Lower leg skin (tissue), 4 donors: ENCODE measurements around the gene SMPD3. TPM values are rescaled to one million over a fixed set of nuclear protein-coding genes. Genes with fewer than 3 reads are reported as not detected.

Experiments used
- DNase-seq, 2 donors: peaks; one replicate each; pipeline ENCODE4 v3.0.0-alpha.2; 2019; ENCODE audit warnings: low spot score in 2 of 2
- H3K4me3 ChIP-seq: fragments of 200-600 bp; sonication (generic); 2 replicates; pipeline ENCODE4 v1.5.1; 2017; ENCODE audit warnings: mild to moderate bottlenecking, low read depth; ENCODE audit not compliant: poor library complexity, severe bottlenecking
- POLR2A ChIP-seq, 2 donors: fragments of 450-650 bp; IDR thresholded peaks; one replicate each; pipeline ENCODE4 v1.6.1; 2016 to 2017; ENCODE audit warnings: antibody characterized with exemption in 2 of 2, mild to moderate bottlenecking in 1 of 2, moderate library complexity in 1 of 2
- WGBS, 2 donors: methylation state at CpG; one replicate each; pipeline ENCODE4 v1.1.5; 2018; 5-methylcytosine and 5-hydroxymethylcytosine counted together
- intact Hi-C: fragments of 100-400 bp; cut with DNase I; formaldehyde crosslinking; loops from one replicate; pipeline ENCODE4 v1.15.0; 2023; ENCODE audit warnings: low total_unique reads
- total RNA-seq, 4 donors: library from RNA; depleted of rRNA; stranded (reverse); fragments of >200 nt; gene quantifications; one replicate each; pipeline ENCODE4 v1.1.0, GENCODE V29; 2016
- TF ChIP-seq, protein P1 (sequence below), 3 donors: fragments of 450-650 bp; IDR thresholded peaks; one replicate each; pipeline ENCODE4 v1.5.1; 2016; ENCODE audit warnings: antibody characterized with exemption in 3 of 3, mild to moderate bottlenecking in 3 of 3, moderate library complexity in 2 of 3

The SMPD3 gene
- total RNA-seq, 4 donors from 2014 or later = 30.2 to 135 (median 58.3) TPM

DNA sequence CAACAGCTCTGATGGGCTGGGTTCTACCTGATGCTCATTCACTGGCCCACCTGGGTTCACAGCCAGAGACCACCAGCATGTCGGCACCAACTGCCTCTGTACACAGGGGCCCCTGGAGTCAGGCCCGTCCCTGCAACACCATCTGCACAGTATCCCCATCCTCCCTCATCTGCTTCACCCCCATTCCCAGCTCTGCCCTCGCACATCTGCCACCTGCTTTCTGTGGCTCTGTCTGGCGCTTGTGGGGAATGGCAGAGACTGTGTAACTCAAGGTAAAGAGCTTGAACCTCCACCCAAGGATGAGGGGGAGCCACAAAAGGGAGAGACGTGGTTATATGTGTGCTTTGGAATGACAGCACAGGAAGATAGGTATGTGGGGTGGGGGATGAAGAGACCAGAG, 27.2 kb downstream of the SMPD3 start:
- intact Hi-C loops = no loop called here
- TF ChIP-seq POLR2A (IDR thresholded peaks at IDR 0.05) = no peak
- TF ChIP-seq, protein P1, sequence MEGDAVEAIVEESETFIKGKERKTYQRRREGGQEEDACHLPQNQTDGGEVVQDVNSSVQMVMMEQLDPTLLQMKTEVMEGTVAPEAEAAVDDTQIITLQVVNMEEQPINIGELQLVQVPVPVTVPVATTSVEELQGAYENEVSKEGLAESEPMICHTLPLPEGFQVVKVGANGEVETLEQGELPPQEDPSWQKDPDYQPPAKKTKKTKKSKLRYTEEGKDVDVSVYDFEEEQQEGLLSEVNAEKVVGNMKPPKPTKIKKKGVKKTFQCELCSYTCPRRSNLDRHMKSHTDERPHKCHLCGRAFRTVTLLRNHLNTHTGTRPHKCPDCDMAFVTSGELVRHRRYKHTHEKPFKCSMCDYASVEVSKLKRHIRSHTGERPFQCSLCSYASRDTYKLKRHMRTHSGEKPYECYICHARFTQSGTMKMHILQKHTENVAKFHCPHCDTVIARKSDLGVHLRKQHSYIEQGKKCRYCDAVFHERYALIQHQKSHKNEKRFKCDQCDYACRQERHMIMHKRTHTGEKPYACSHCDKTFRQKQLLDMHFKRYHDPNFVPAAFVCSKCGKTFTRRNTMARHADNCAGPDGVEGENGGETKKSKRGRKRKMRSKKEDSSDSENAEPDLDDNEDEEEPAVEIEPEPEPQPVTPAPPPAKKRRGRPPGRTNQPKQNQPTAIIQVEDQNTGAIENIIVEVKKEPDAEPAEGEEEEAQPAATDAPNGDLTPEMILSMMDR (IDR thresholded peaks at IDR 0.05) = no peak
- DNase-seq = no peak
- H3K4me3 ChIP-seq = no peak overlapping the region
- 84 to 92% methylated on average over 5 of the region's 5 CpGs for WGBS, 2 donors

DNA sequence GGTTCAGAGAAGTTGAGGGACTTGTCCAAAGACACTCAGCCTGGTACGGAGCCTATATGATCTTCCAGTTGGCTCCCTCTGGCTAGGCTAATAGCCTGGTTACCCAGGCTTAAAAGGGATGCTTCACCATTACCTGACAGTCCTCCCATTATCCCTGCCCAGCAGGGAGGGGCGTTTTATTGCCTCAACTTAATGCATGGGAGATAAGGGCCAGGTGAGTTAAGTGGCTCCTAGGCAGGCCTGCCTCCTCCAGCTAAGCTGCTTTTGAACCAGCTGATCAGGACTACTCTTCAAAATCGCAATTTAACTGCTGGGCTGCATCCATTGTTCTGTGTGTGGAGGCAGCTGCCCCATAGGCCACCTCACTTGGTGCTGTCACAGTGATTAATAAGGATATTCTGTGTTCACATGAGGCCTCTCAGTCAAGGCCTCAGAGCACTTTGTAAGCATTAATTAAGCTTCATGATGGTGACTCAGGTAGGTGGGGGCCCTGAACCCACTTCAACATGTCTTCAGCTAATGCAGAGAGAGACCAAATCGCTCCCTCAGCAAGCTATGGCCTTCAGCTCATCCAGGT, 27.9 kb downstream of the SMPD3 start:
- intact Hi-C loops = no loop called here
- no peak for DNase-seq
- TF ChIP-seq POLR2A (IDR thresholded peaks at IDR 0.05) = no peak
- TF ChIP-seq, protein P1 (IDR thresholded peaks at IDR 0.05) = no peak
- WGBS, 2 donors = 80 to 91% methylated on average over 4 of the region's 4 CpGs
- no peak overlapping the region for H3K4me3 ChIP-seq

DNA sequence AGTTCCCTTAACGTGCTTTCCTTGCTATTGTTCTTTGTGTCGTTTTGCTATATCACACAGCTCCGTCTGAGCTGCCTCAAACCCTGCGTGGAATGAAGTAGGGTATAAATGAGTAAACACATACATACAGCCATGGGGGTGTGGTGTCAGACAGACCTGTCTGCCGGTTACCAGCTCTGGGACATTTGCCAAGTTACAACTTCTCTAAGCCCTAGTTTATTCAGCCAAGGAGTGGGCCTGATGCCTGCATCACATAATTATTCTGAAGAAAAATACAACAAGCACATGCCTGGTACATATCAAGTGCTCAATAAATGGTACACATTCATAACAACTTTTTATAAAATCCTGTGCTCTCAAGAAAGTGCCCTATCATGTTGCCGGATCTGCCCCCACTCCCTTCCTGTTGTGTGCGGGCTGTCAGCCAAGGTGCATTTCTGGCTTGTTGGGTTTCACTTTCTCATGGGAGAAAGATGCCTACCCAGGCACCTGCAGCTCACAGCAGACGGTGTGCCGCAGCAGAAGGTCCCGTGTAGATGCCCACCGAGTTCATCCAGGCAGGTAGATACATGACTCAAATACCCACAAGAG, 30.5 kb downstream of the SMPD3 start:
- intact Hi-C loops = no loop called here
- TF ChIP-seq, protein P1 (IDR thresholded peaks at IDR 0.05) = no peak
- TF ChIP-seq POLR2A (IDR thresholded peaks at IDR 0.05) = no peak
- WGBS, 2 donors = 30 to 34% methylated on average over 11 of the region's 11 CpGs
- H3K4me3 ChIP-seq = no peak overlapping the region
- no peak for DNase-seq

DNA sequence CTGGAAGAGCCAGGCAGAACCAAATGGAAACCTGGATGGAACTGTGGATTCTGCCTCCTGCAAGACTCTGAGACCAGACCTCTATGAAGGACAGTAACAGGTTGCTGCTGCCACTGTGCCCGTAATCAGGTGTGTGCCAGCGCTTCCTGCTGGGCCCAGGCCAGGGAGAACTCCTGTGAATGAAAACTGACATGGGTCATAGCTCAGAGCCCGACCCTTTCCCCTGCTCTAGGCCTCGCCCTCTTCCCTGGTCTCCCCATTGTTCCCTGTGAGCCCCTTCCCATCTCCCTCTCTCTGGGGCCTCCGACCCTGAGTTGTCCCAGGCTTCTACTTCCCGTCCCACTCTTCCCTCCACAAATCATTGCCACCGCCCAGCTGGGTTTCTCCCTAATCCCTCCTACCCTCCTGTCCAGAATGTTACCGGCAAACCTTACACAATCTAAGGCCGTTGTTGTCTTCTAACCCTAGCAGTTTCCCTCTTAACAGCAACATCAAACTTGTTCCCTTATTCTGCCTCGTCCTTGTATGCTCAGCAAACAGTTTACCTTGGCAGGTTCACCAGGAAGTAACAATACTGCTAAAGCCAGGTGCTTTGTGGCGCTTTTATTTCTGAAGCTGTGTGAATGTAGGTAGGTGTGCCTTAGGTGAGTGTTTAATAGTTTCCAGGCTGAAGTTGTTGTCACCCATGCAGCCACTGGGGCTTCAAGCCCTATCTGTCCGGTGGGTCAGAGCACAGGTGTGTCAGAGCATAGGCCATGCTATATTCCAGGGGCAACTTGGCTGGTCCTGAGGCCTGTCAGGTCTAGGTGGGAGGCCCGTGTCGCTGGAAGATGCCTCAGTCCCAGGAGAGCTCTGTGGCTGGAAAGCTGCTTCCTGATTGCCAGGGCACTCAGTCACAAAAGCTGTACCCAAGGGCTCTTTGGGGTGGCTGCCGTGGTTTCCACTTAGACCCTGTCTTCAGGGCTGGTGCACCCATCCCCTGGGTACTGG, 32.0 kb downstream of the SMPD3 start:
- WGBS, 2 donors = 79 to 80% methylated on average over 13 to 15 of the region's 15 CpGs
- no peak overlapping the region for H3K4me3 ChIP-seq
- no peak for TF ChIP-seq POLR2A (IDR thresholded peaks at IDR 0.05)
- TF ChIP-seq, protein P1 (IDR thresholded peaks at IDR 0.05) = no peak

DNA sequence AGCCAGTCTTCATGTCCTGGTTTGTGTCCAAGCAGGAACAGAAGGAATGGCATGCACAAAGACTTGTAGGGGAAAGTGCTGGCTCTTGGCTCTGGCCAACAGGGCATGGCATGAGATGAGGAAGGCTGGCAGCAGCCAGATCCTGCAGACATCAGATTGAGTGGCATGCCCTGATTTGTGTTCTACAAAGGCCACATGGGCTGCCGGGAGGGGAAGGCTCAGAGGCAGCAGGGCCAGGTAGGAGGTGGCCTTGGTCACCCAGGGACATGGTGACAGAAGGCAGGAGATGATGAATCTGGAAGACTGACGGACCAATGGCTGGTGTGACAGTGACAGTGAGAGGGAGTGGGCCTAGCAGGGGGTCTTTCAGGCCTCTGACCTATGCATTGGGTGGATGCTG, 33.7 kb downstream of the SMPD3 start:
- H3K4me3 ChIP-seq = no peak overlapping the region
- 48 to 75% methylated on average over 2 of the region's 2 CpGs for WGBS, 2 donors
- DNase-seq = no peak
- intact Hi-C loops = no loop called here
- TF ChIP-seq, protein P1 (IDR thresholded peaks at IDR 0.05) = no peak
- no peak for TF ChIP-seq POLR2A (IDR thresholded peaks at IDR 0.05)

More for the DNA sequence above, 32.0 kb downstream of the SMPD3 start:
- intact Hi-C loops = no loop called here
- DNase-seq = no peak
